GF-D8 (cell line): ENCODE data around the gene SPCS3.
"Not testable (repeated sequence)": the region's sequence is repeated elsewhere in the genome, so short reads cannot be mapped to it uniquely, and the experiment has no call there.

Experiments used
- DNase-seq: peaks from one replicate; lab custom pipeline; 2025; lab: John Stamatoyannopoulos, UW

Gene SPCS3

GRCh38 chr4:176346836-176347235, 27.1 kb downstream of the SPCS3 start:
- DNase-seq, result not testable (repeated sequence)

GRCh38 chr4:176350671-176351070, 30.9 kb downstream of the SPCS3 start:
- DNase-seq, result no peak

GRCh38 chr4:176354884-176355283, 35.1 kb downstream of the SPCS3 start:
- no peak for DNase-seq

- DNase-seq, result no peak
These were observed 37.8 kb downstream of the SPCS3 start for GRCh38 chr4:176357359-176358082.

GRCh38 chr4:176358083-176358469, 38.3 kb downstream of the SPCS3 start:
- no peak for DNase-seq

GRCh38 chr4:176359590-176359989, 39.8 kb downstream of the SPCS3 start:
- no peak for DNase-seq

- DNase-seq, result no peak
These were observed 40.7 kb downstream of the SPCS3 start for GRCh38 chr4:176360446-176360845.

- no peak for DNase-seq
These were observed 43.3 kb downstream of the SPCS3 start for GRCh38 chr4:176363072-176363471.

- no peak for DNase-seq
These were observed 48.2 kb downstream of the SPCS3 start for GRCh38 chr4:176367771-176368465.

- DNase-seq, result no peak
These were observed 56.4 kb downstream of the SPCS3 start for GRCh38 chr4:176376032-176376614.

- no peak for DNase-seq
These were observed 58.0 kb downstream of the SPCS3 start for GRCh38 chr4:176377780-176378179.

- DNase-seq, result no peak
These were observed 60.8 kb downstream of the SPCS3 start for GRCh38 chr4:176380352-176381157.
